A673 (cell line): ENCODE results near the gene NEK7. TPM values are rescaled to one million over a fixed set of nuclear protein-coding genes. Genes with fewer than 3 reads are reported as not detected.

ENCODE experiments used
- BruUV-seq: library from RNA; stranded (reverse); fragments of 400-500 nt; replicated peaks from 2 replicates; lab custom pipeline; 2021; lab: Mats Ljungman, UMichigan
- CTCF ChIA-PET: fragments of 300-600 bp; sonication (Branson Sonifier 250); formaldehyde crosslinking; loops from one replicate; lab custom pipeline; 2022; ENCODE audit warnings: antibody characterized with exemption; lab: Charles Lee
- POLR2A ChIA-PET: fragments of 300-600 bp; sonication (Branson Sonifier 250); formaldehyde crosslinking; loops from one replicate; lab custom pipeline; 2022; ENCODE audit warnings: antibody characterized with exemption; ENCODE audit not compliant: low non-redundant PET; lab: Charles Lee
- DNase-seq: peaks from one replicate; pipeline ENCODE4 v3.0.0-alpha.2; 2015; ENCODE audit warnings: low spot score
- H3K27ac ChIP-seq: fragments of 200-600 bp; sonication (generic); 2 replicates; pipeline ENCODE4 v1.5.1; 2016; ENCODE audit warnings: mixed run types, low read depth, mild to moderate bottlenecking, mixed read lengths, antibody characterized with exemption, low read length; ENCODE audit not compliant: poor library complexity, severe bottlenecking
- H3K27me3 ChIP-seq: fragments of 200-600 bp; sonication (generic); replicated peaks from 2 replicates; pipeline ENCODE4 v1.6.1; 2017; ENCODE audit warnings: mixed run types, low read depth, mild to moderate bottlenecking, mixed read lengths, antibody characterized with exemption, low read length; ENCODE audit not compliant: insufficient read depth, poor library complexity
- H3K36me3 ChIP-seq: fragments of 200-600 bp; sonication (generic); 2 replicates; pipeline ENCODE4 v1.6.1; 2016; ENCODE audit warnings: mixed run types, mild to moderate bottlenecking, mixed read lengths, antibody characterized with exemption, low read length; ENCODE audit not compliant: insufficient read depth, poor library complexity, severe bottlenecking
- H3K4me1 ChIP-seq: fragments of 200-600 bp; sonication (generic); 2 replicates; pipeline ENCODE4 v1.6.1; 2017; ENCODE audit warnings: mixed run types, mild to moderate bottlenecking, mixed read lengths, antibody characterized with exemption, low read length; ENCODE audit not compliant: insufficient read depth, poor library complexity, severe bottlenecking
- H3K4me3 ChIP-seq: fragments of 200-600 bp; sonication (generic); 2 replicates; pipeline ENCODE4 v1.5.1; 2016; ENCODE audit warnings: low read depth, mixed run types, mild to moderate bottlenecking, mixed read lengths, low read length; ENCODE audit not compliant: poor library complexity, severe bottlenecking
- H3K9me3 ChIP-seq: fragments of 200-600 bp; sonication (generic); 2 replicates; pipeline ENCODE4 v1.6.1; 2016; ENCODE audit warnings: mixed run types, low read depth, mild to moderate bottlenecking, mixed read lengths, antibody characterized with exemption, low read length; ENCODE audit not compliant: poor library complexity, severe bottlenecking
- EZH2 ChIP-seq: fragments of 200-600 bp; sonication (generic); IDR thresholded peaks from 2 replicates; pipeline ENCODE4 v1.6.1; 2017; ENCODE audit warnings: borderline replicate concordance, low read depth, mild to moderate bottlenecking, mixed read lengths, antibody characterized with exemption, low read length; ENCODE audit not compliant: poor library complexity, severe bottlenecking
- intact Hi-C: fragments of 100-400 bp; cut with micrococcal nuclease; formaldehyde crosslinking; loops from one replicate; pipeline ENCODE4 v1.10.0; 2022; ENCODE audit not compliant: unreplicated experiment
- total RNA-seq: library from RNA; stranded (reverse); gene quantifications from 2 replicates; pipeline ENCODE4 v1.2.3, GENCODE V29; 2021
- TF ChIP-seq, protein P1 (sequence below): fragments of 300-800, 200-600 bp; sonication (generic); conservative IDR thresholded peaks from 2 replicates; pipeline ENCODE4 v1.5.1; 2017; ENCODE audit warnings: low read depth, mild to moderate bottlenecking, antibody characterized with exemption, low read length, moderate library complexity, mixed read lengths

Gene NEK7
- total RNA-seq, 1 experiment from 2014 or later: 18.6 TPM

DNA sequence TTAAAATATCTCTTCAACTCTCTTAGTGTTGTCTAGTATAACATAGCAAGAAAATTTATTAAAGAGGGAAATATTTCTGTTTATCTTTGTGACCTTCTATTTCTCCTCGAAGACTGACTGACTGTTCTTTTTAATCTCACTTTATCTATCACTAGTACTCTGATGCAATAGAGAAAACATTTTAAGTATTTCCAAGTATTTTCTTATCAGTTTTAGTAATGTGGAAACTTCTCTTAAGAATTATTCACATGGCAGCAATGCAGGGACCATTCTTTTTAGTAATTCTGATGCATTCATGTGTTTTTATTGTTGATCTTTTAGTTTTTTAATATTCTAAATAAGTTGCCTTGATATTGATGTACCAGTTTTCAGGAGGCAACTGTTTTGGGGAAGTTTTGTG lies 115.7 kb downstream of the NEK7 start:
- H3K27me3 ChIP-seq: no peaks in the 10 kb centered on the region
- no peaks in the 10 kb centered on the region for H3K9me3 ChIP-seq
- intact Hi-C loops: loop anchor here (5.0 kb wide), 1 partner anchor 115 kb away; the partner anchor contains the start of gene NEK7
- CTCF ChIA-PET: no interaction called here
- TF ChIP-seq, protein P1, sequence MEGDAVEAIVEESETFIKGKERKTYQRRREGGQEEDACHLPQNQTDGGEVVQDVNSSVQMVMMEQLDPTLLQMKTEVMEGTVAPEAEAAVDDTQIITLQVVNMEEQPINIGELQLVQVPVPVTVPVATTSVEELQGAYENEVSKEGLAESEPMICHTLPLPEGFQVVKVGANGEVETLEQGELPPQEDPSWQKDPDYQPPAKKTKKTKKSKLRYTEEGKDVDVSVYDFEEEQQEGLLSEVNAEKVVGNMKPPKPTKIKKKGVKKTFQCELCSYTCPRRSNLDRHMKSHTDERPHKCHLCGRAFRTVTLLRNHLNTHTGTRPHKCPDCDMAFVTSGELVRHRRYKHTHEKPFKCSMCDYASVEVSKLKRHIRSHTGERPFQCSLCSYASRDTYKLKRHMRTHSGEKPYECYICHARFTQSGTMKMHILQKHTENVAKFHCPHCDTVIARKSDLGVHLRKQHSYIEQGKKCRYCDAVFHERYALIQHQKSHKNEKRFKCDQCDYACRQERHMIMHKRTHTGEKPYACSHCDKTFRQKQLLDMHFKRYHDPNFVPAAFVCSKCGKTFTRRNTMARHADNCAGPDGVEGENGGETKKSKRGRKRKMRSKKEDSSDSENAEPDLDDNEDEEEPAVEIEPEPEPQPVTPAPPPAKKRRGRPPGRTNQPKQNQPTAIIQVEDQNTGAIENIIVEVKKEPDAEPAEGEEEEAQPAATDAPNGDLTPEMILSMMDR: no peak
- no peak for TF ChIP-seq EZH2
- no peaks in the 10 kb centered on the region for H3K36me3 ChIP-seq
- no peak overlapping the region for H3K27ac ChIP-seq
- peaks cover 43% of the 10 kb centered on the region for H3K4me1 ChIP-seq
- DNase-seq: no peak
- no peak overlapping the region for H3K4me3 ChIP-seq
- BruUV-seq: no TSS peak
- POLR2A ChIA-PET: no interaction called here

DNA sequence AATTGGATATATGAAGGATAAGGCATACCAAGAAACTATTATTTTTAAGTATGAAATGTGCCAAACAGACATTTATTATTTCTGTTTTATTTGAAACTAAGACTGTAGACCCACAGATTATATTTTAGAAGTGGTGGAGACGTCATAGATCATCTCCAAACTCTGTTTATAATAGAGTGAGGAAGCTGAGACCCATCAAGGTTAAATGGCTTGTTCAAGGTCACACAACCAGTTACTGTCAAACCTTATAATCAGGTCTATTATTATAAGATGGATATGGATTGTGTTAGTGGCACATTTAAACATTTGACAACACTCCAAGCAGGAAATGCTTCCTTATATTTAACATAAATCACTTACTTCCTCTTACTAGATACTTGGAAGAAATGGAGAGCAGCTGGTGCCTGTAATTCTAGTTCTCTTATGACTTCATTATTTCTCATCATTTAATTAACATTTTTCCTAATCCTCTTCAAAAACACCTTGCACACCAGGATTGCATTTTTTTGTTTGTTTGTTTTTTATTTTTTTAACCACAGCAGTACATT lies 117.0 kb downstream of the NEK7 start:
- peak; percentile 45 for DNase-seq
- TF ChIP-seq EZH2: no peak
- POLR2A ChIA-PET: no interaction called here
- no TSS peak for BruUV-seq
- H3K27me3 ChIP-seq: no peaks in the 10 kb centered on the region
- H3K9me3 ChIP-seq: no peaks in the 10 kb centered on the region
- no peak overlapping the region for H3K4me3 ChIP-seq
- intact Hi-C loops: loop anchor here (5.0 kb wide), 1 partner anchor 117 kb away; the partner anchor contains the start of gene NEK7
- no peak overlapping the region for H3K27ac ChIP-seq
- H3K36me3 ChIP-seq: no peaks in the 10 kb centered on the region
- H3K4me1 ChIP-seq: peaks cover 38% of the 10 kb centered on the region
- CTCF ChIA-PET: no interaction called here

DNA sequence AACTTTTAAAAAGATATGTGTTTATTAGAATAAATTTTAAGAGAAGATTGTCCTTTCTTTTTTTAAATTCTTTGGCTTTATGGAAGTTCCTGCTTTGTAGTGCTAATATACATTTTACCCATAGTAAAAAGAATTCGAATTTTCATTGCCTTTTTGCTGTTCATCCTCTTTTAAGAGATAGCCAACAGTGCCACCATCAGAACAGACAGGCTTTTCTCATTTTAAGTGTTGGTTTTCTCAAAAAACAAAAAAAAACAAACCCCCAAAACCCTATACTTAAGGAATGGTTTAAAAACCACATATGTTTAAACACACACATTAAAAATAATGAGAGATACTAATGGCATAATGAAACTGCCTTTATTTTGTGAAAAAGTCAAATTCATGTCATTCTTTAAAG lies 118.8 kb downstream of the NEK7 start:
- no peak for DNase-seq
- Histone ChIP-seq H3K9me3 (no peaks in the 10 kb centered on the region), H3K4me3 (no peak overlapping the region), H3K27ac (no peak overlapping the region), H3K4me1 (peaks cover 29% of the 10 kb centered on the region), H3K27me3 (no peaks in the 10 kb centered on the region), H3K36me3 (no peaks in the 10 kb centered on the region)
- intact Hi-C loops: loop anchor here (1.0 kb wide), 1 partner anchor 22 kb away; no protein-coding TSS in a partner anchor
- no TSS peak for BruUV-seq
- POLR2A ChIA-PET: no interaction called here
- TF ChIP-seq, protein P1: peak; percentile 26; the same call in 1 of the 2 replicates
- TF ChIP-seq EZH2: no peak
- CTCF ChIA-PET: no interaction called here

DNA sequence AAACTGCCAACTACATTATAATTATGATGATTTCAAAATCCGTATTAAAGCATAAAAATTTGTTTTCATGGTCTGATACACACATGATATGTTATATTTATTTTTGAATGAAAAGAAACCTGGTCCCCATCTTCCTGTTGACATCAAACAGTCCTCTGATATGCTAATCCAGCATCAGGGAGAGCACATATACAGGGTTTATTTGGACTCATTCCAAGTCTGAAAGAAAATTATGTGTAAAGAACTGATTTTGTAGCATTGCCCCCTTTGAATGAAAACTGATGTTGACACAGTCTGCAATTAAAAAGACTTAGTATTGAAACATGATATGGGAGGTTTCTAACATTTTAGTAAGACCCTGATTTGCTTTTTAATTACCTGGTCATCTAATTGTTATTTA lies 119.4 kb downstream of the NEK7 start:
- TF ChIP-seq EZH2: no peak
- TF ChIP-seq, protein P1: no peak
- H3K27ac ChIP-seq: no peak overlapping the region
- H3K36me3 ChIP-seq: no peaks in the 10 kb centered on the region
- BruUV-seq: no TSS peak
- CTCF ChIA-PET: no interaction called here
- H3K27me3 ChIP-seq: no peaks in the 10 kb centered on the region
- intact Hi-C loops: no loop called here
- peaks cover 29% of the 10 kb centered on the region for H3K4me1 ChIP-seq
- no peak overlapping the region for H3K4me3 ChIP-seq
- POLR2A ChIA-PET: no interaction called here
- DNase-seq: peak; percentile 31
- no peaks in the 10 kb centered on the region for H3K9me3 ChIP-seq
